ENCODE data around the gene APOF. TPM values are rescaled to one million over a fixed set of nuclear protein-coding genes. Genes with fewer than 3 reads are reported as not detected.
"Not testable (repeated sequence)": the region's sequence is repeated elsewhere in the genome, so short reads cannot be mapped to it uniquely, and the experiment has no call there.

The APOF gene
- total RNA-seq, 2 donors from 2014 or later, result not detected

- DNase-seq, result peak in 2 of 4 donors; percentile 28 to 35
- Histone ChIP-seq H3K4me3 (no peak overlapping the region), H3K4me1 (no peaks in the 10 kb centered on the region), H3K27ac (no peak overlapping the region), H3K27me3 (no peaks in the 10 kb centered on the region), H3K36me3 (replicated peaks in 1 of 2; ENCODE audit: insufficient read depth in 1 of 2, low read depth in 2 of 2) (peaks cover 5 to 39% of the 10 kb centered on the region in 2 donors), H3K9me3 (no peaks in the 10 kb centered on the region)
- TF ChIP-seq POLR2A (IDR thresholded peaks at IDR 0.05) (no peak), CTCF (IDR thresholded peaks at IDR 0.05) (no peak)
- intact Hi-C loops (cut with DNase I), result no loop called here
- WGBS, 2 donors, result 74 to 81% methylated on average over 5 to 6 of the region's 6 CpGs
- ATAC-seq, result no peak
Observed at GRCh38 chr12:56326533-56326932, 36.1 kb downstream of the APOF start.

GRCh38 chr12:56326126-56326525 lies 36.5 kb downstream of the APOF start:
- Histone ChIP-seq H3K36me3 (replicated peaks in 1 of 2; ENCODE audit: insufficient read depth in 1 of 2, low read depth in 2 of 2) (peaks cover 5 to 39% of the 10 kb centered on the region in 2 donors), H3K9me3 (no peaks in the 10 kb centered on the region), H3K27ac (no peak overlapping the region), H3K4me1 (no peaks in the 10 kb centered on the region), H3K27me3 (no peaks in the 10 kb centered on the region), H3K4me3 (no peak overlapping the region)
- intact Hi-C loops (cut with DNase I), result no loop called here
- WGBS, 2 donors, result 87 to 94% methylated on average over 8 of the region's 8 CpGs
- no peak for DNase-seq
- ATAC-seq, result no peak
- no peak for TF ChIP-seq CTCF (IDR thresholded peaks at IDR 0.05)
- TF ChIP-seq POLR2A (IDR thresholded peaks at IDR 0.05), result no peak

GRCh38 chr12:56324206-56324605 lies 38.5 kb downstream of the APOF start:
- no peaks in the 10 kb centered on the region for H3K4me1 ChIP-seq
- H3K9me3 ChIP-seq, result no peaks in the 10 kb centered on the region
- no peak overlapping the region for H3K4me3 ChIP-seq
- TF ChIP-seq POLR2A (IDR thresholded peaks at IDR 0.05), result no peak
- TF ChIP-seq CTCF (IDR thresholded peaks at IDR 0.05), result no peak
- ATAC-seq (no peak), DNase-seq (no peak)
- H3K27me3 ChIP-seq, result no peaks in the 10 kb centered on the region
- H3K36me3 ChIP-seq (replicated peaks in 1 of 2; ENCODE audit: insufficient read depth in 1 of 2, low read depth in 2 of 2), result peaks cover 5 to 48% of the 10 kb centered on the region in 2 donors
- 91 to 94% methylated on average over 3 to 6 of the region's 6 CpGs for WGBS, 2 donors
- no peak overlapping the region for H3K27ac ChIP-seq
- intact Hi-C loops (cut with DNase I), result no loop called here

GRCh38 chr12:56321610-56322009 lies 41.0 kb downstream of the APOF start:
- ATAC-seq; H3K27ac ChIP-seq; DNase-seq; intact Hi-C loops (cut with DNase I); H3K4me1 ChIP-seq; H3K4me3 ChIP-seq; H3K27me3 ChIP-seq; H3K9me3 ChIP-seq: not testable (repeated sequence)
- peaks cover 5 to 47% of the 10 kb centered on the region in 2 donors for H3K36me3 ChIP-seq (replicated peaks in 1 of 2; ENCODE audit: insufficient read depth in 1 of 2, low read depth in 2 of 2)
- WGBS, 2 donors, result 86 to 91% methylated on average over 8 of the region's 8 CpGs

GRCh38 chr12:56321027-56321426 lies 41.6 kb downstream of the APOF start:
- H3K9me3 ChIP-seq, result no peaks in the 10 kb centered on the region
- DNase-seq, result no peak
- 82 to 90% methylated on average over 2 of the region's 2 CpGs for WGBS, 2 donors
- H3K27ac ChIP-seq, result no peak overlapping the region
- H3K36me3 ChIP-seq (replicated peaks in 1 of 2; ENCODE audit: insufficient read depth in 1 of 2, low read depth in 2 of 2), result peaks cover 5 to 43% of the 10 kb centered on the region in 2 donors
- no peak for ATAC-seq
- H3K4me1 ChIP-seq, result peaks cover 9% of the 10 kb centered on the region
- no peak overlapping the region for H3K4me3 ChIP-seq
- TF ChIP-seq CTCF (IDR thresholded peaks at IDR 0.05) (no peak), POLR2A (IDR thresholded peaks at IDR 0.05) (no peak)
- H3K27me3 ChIP-seq, result no peaks in the 10 kb centered on the region
- intact Hi-C loops (cut with DNase I), result no loop called here

Measured in body of pancreas (tissue), 4 donors.